Spleen (tissue), 11 donors: ENCODE measurements around the gene PAX2. TPM values are rescaled to one million over a fixed set of nuclear protein-coding genes. Genes with fewer than 3 reads are reported as not detected.

Experiments
- DNase-seq: peaks from one replicate; pipeline ENCODE4 v3.0.0-alpha.2; 2020
- H3K27ac ChIP-seq, 8 donors: fragments of 200-600 bp; sonication (generic) in 7 of 8; 1 replicate in 4 of 8; 2 replicates in 4 of 8; pipeline versions ENCODE4 v1.5.0 to v1.8.0; 2016 to 2021; ENCODE audit warnings: inconsistent platforms in 4 of 8, mild to moderate bottlenecking in 4 of 8, moderate library complexity in 1 of 8
- H3K27me3 ChIP-seq, 7 donors: fragments of 200-600 bp; sonication (generic) in 6 of 7; replicated peaks in 1 of 7; 1 replicate in 4 of 7; 2 replicates in 3 of 7; pipeline versions ENCODE4 v1.5.0 to v1.8.0; 2016 to 2021; ENCODE audit warnings: inconsistent platforms in 3 of 7, mild to moderate bottlenecking in 1 of 7
- H3K36me3 ChIP-seq, 6 donors: fragments of 200-600 bp; sonication (generic) in 5 of 6; 1 replicate in 4 of 6; 2 replicates in 2 of 6; pipeline versions ENCODE4 v1.5.0 to v1.8.0; 2016 to 2021; ENCODE audit warnings: inconsistent platforms in 2 of 6
- H3K4me1 ChIP-seq, 6 donors: fragments of 200-600 bp; sonication (generic) in 5 of 6; 1 replicate in 3 of 6; 2 replicates in 3 of 6; pipeline versions ENCODE4 v1.5.0 to v1.8.0; 2016 to 2021; ENCODE audit warnings: inconsistent platforms in 3 of 6
- H3K4me3 ChIP-seq, 8 donors: fragments of 200-600 bp; sonication (generic) in 7 of 8; 1 replicate in 4 of 8; 2 replicates in 4 of 8; pipeline versions ENCODE4 v1.5.0 to v1.8.0; 2016 to 2021; ENCODE audit warnings: inconsistent platforms in 4 of 8, mild to moderate bottlenecking in 4 of 8, moderate library complexity in 2 of 8
- H3K9me3 ChIP-seq, 8 donors: fragments of 200-600 bp; sonication (generic) in 7 of 8; 1 replicate in 4 of 8; 2 replicates in 4 of 8; pipeline versions ENCODE4 v1.5.0 to v1.8.0; 2016 to 2021; ENCODE audit warnings: inconsistent platforms in 4 of 8
- POLR2A ChIP-seq, 3 donors: fragments of 450-650 bp; IDR thresholded peaks; one replicate each; pipeline ENCODE4 v1.5.1; 2017; ENCODE audit warnings: antibody characterized with exemption in 3 of 3, mild to moderate bottlenecking in 1 of 3
- POLR2AphosphoS5 ChIP-seq, 3 donors: sonication (generic); formaldehyde crosslinking; IDR thresholded peaks; one replicate each; pipeline ENCODE4 v1.5.1; 2017; ENCODE audit warnings: antibody characterized with exemption in 3 of 3
- WGBS, 5 donors: extraction: QIAGEN DNeasy Blood & Tissue Kit in 3 of 5; methylation state at CpG; one replicate each; pipeline versions ENCODE4 v1.1.5 to v1.1.7; 2013 to 2018; 5-methylcytosine and 5-hydroxymethylcytosine counted together
- intact Hi-C: fragments of 100-400 bp; cut with DNase I; formaldehyde crosslinking; loops from one replicate; pipeline ENCODE4 v1.15.0; 2023; ENCODE audit warnings: low total_unique reads
- polyA plus RNA-seq, 3 donors: library from polyadenylated mRNA; stranded (reverse); fragments of 200-250 nt; gene quantifications; one replicate each; pipeline ENCODE4 v1.2.1, GENCODE V29; 2013
- total RNA-seq, 7 donors: library from RNA; depleted of rRNA in 3 of 7; stranded (reverse); fragments of >200 nt in 3 of 7; fragmentation: NEBNext Ultra II Directional in 4 of 7; extraction: Animal tissue kit (Norgen Biotek cat#: 25700) in 4 of 7; gene quantifications; one replicate each; pipeline versions ENCODE4 v1.1.0 to v1.2.1, GENCODE V29; 2016 to 2021
- TF ChIP-seq, protein P1 (sequence below), 11 experiments: fragments of 200-600 bp in 7 of 11; fragments of 450-650 bp in 4 of 11; sonication (generic) in 4 of 11; IDR thresholded peaks in 8 of 11; conservative IDR thresholded peaks in 3 of 11; 1 replicate in 7 of 11; 2 replicates in 4 of 11; pipeline versions ENCODE4 v1.4.0 to v1.8.0; 2016 to 2021; ENCODE audit warnings: antibody characterized with exemption in 11 of 11, inconsistent platforms in 4 of 11, mild to moderate bottlenecking in 1 of 11
- donor health status: healthy with polysubstance abuse.
- donor health status: DM: no; HTN: no; CAD: no; lungs with moderate emphysema.
- donor health status: DM: no; HTN: no; CAD: no.
- donor health status: Bipolar disorder and iron deficiency.
- donor health status: healthy.
- donor health status: DM: no; HTN: no; CAD: no.
- donor health status: DM: yes; HTN: yes; CAD: no.

PAX2 gene
- total and polyA plus RNA-seq, 10 donors: not detected

DNA sequence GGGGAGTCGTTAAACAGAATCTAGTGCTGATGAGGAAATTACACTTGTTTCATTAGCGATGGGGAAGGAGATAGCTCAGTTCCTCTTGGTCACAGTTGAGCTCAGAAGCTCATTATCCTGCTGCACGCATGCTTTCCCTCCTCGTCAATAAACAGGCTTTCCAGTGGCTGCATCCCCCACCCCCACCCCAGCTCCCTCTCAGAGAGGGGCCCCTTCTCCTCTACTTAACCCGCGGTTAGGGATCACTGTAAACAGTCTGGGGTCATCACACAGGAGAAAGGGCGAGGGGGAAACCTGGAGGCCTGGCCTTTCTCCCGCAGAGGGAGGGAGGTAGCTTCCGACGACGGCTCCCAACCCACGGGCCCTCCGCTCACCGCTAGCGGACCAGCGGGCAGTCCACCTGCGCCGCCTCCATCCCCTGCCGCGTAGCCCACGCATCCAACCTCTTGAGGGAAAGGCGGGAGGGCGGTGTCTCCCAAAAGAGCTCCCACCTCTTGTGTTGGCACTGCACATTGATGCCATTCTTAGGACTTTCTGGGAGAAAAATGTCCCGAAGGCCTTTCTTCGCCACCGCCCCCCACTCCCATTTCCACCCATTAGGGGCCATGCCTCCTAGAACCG lies 80.8 kb downstream of the PAX2 start:
- peak; percentile 71 for DNase-seq
- peaks cover 4 to 100% (median 77%) of the 10 kb centered on the region in 7 donors for H3K27me3 ChIP-seq
- 3 to 6% (median 5%) methylated on average over 20 to 27 of the region's 27 CpGs for WGBS, 5 donors
- peak overlapping the region in 7 of 8 donors; percentile 36 to 73 (median 43) for H3K4me3 ChIP-seq
- intact Hi-C loops: no loop called here
- no peaks in the 10 kb centered on the region for H3K9me3 ChIP-seq
- no peak overlapping the region for H3K27ac ChIP-seq
- peaks cover 12 to 51% (median 46%) of the 10 kb centered on the region in 6 donors for H3K4me1 ChIP-seq
- H3K36me3 ChIP-seq: no peaks in the 10 kb centered on the region
- no peak for TF ChIP-seq POLR2AphosphoS5 (IDR thresholded peaks at IDR 0.05)
- no peak for TF ChIP-seq POLR2A (IDR thresholded peaks at IDR 0.05)
- TF ChIP-seq, protein P1, sequence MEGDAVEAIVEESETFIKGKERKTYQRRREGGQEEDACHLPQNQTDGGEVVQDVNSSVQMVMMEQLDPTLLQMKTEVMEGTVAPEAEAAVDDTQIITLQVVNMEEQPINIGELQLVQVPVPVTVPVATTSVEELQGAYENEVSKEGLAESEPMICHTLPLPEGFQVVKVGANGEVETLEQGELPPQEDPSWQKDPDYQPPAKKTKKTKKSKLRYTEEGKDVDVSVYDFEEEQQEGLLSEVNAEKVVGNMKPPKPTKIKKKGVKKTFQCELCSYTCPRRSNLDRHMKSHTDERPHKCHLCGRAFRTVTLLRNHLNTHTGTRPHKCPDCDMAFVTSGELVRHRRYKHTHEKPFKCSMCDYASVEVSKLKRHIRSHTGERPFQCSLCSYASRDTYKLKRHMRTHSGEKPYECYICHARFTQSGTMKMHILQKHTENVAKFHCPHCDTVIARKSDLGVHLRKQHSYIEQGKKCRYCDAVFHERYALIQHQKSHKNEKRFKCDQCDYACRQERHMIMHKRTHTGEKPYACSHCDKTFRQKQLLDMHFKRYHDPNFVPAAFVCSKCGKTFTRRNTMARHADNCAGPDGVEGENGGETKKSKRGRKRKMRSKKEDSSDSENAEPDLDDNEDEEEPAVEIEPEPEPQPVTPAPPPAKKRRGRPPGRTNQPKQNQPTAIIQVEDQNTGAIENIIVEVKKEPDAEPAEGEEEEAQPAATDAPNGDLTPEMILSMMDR (IDR thresholded peaks at IDR 0.05 in 8 of 11, conservative IDR thresholded peaks at IDR 0.05 in 3 of 11): no peak

DNA sequence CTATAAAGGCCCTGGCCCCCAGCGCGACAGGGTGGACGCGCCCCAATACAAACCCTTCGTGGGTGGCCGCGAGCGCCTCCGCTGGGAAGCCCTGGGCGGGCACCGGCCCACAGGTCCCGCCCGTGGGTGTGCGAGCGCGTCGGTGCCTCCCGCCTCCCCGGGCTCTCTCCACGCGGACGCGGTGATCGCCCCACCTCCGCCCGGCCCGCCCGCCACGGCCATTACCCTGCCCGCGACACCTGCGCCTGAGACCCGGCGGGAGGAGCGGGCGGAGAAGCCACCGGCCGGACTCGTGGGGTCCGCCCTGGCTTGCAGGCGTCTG lies 81.2 kb downstream of the PAX2 start:
- DNase-seq: no peak
- Histone ChIP-seq H3K9me3 (no peaks in the 10 kb centered on the region), H3K27me3 (peaks cover 4 to 100% (median 78%) of the 10 kb centered on the region in 7 donors), H3K27ac (peak overlapping the region in 1 of 8 donors; percentile 24), H3K36me3 (no peaks in the 10 kb centered on the region), H3K4me1 (peaks cover 12 to 51% (median 46%) of the 10 kb centered on the region in 6 donors), H3K4me3 (peak overlapping the region; percentile 31 to 73 (median 43))
- 1 to 5% (median 2%) methylated on average over 21 to 41 of the region's 41 CpGs for WGBS, 5 donors
- TF ChIP-seq POLR2A (IDR thresholded peaks at IDR 0.05) (no peak), POLR2AphosphoS5 (IDR thresholded peaks at IDR 0.05) (no peak)
- TF ChIP-seq, protein P1 (IDR thresholded peaks at IDR 0.05 in 8 of 11, conservative IDR thresholded peaks at IDR 0.05 in 3 of 11): no peak
- intact Hi-C loops: no loop called here

DNA sequence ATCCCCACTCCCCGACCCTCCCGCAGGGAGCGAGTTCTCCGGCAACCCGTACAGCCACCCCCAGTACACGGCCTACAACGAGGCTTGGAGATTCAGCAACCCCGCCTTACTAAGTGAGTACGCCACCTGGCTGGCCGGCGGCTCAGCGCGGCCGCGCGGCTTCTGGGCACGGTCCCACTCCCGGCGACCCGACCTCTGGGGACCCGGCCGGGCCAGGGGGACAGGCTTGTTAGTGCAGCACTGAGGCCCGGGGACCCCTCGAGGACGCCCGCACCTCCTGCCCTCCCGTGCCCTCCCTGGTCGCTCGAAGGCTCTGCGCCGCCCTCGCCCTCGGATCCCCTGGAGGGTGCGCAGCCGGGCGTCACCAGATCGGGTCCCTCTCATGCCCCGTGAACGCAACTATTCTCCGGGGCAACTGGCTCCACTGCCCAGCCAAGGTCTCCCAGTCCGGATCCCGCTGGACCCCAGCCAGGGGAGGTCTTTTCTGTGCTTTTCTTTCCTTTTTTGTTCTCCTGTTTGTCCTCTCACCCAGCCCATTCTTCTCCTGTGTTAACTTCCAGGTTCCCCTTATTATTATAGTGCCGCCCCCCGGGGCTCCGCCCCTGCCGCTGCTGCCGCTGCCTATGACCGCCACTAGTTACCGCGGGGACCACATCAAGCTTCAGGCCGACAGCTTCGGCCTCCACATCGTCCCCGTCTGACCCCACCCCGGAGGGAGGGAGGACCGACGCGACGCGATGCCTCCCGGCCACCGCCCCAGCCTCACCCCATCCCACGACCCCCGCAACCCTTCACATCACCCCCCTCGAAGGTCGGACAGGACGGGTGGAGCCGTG lies 81.8 kb downstream of the PAX2 start:
- Histone ChIP-seq H3K4me3 (peak overlapping the region; percentile 31 to 73 (median 43)), H3K9me3 (no peaks in the 10 kb centered on the region), H3K4me1 (peaks cover 12 to 51% (median 46%) of the 10 kb centered on the region in 6 donors), H3K27ac (peak overlapping the region in 1 of 8 donors; percentile 24), H3K27me3 (peaks cover 4 to 100% (median 84%) of the 10 kb centered on the region in 7 donors), H3K36me3 (no peaks in the 10 kb centered on the region)
- WGBS, 5 donors: 1 to 2% (median 1%) methylated on average over 40 to 68 of the region's 68 CpGs
- TF ChIP-seq, protein P1 (IDR thresholded peaks at IDR 0.05 in 8 of 11, conservative IDR thresholded peaks at IDR 0.05 in 3 of 11): peak in 3 of 11 experiments; percentile 24 to 35 (median 29)
- TF ChIP-seq POLR2AphosphoS5 (IDR thresholded peaks at IDR 0.05): no peak
- intact Hi-C loops: no loop called here
- peak; percentile 85 for DNase-seq
